HG03469 (cell line): Measurements from ENCODE around the gene CDKN2C.
"Not testable (repeated sequence)": the region's sequence is repeated elsewhere in the genome, so short reads cannot be mapped to it uniquely, and the experiment has no call there.

ENCODE experiments used
- ATAC-seq: cut with Tn5 transposase; IDR thresholded peaks from one replicate; pipeline ENCODE4 v1.9.1; 2021; ENCODE audit warnings: mild to moderate bottlenecking, moderate library complexity, moderate number of reproducible peaks; ENCODE audit not compliant: unreplicated experiment

CDKN2C gene

DNA sequence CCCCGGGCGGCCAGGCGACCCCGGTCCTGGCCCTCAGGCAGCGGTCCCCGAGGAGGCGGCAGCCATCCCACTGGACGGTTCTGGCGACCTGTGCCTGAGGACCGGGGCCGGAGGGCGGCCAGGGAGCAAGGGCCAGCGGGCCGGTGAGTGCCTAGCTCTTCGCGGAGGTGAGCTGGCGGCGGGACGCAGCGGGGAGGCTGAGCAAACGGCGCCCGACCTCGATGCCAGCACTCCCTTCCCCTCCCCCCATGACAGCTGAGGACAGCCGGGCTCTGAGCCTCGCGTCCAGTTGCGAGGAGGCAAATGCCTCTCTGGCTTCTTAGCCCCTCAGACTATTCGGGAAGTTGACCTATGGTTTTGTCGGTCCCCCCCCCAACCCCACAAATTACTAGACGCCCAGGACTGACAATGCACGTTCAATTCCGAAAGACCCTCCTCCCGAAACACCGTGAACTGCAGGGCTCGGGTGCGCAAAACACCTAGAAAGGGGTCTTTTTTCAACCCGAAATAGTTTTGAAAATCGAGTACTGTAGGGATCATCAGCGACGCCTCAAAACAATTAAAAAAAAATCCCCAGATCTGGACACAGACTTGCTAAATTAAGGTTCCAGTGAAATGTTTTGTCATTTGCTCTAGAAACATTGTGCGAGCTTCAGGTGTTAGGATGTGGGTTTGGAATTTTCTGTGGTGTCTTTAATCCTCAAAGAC lies 8.3 kb downstream of the CDKN2C start:
- no peak for ATAC-seq

GRCh38 chr1:50978852-50979781 lies 9.1 kb downstream of the CDKN2C start:
- no peak for ATAC-seq

DNA sequence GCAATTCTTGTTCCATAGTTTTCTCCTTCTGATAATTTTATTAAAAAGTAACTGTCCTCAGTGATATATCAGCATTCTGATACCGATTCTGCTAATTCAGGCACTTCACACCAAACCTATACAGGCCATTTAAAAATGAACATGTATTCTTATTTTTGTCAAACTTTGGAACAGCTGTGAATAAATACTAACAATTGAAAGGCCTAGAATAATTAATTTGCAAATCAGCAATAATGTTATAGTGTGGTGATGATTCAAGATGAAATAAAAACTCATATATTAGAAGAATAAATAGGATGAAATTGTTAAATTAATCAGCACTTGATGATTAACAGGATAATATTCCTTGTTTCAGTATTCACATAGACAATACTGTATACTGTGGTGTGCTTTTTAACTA lies 9.9 kb downstream of the CDKN2C start:
- no peak for ATAC-seq

- ATAC-seq: no peak
These were observed 10.5 kb downstream of the CDKN2C start for GRCh38 chr1:50980505-50980904.

GRCh38 chr1:50981741-50982140 lies 11.7 kb downstream of the CDKN2C start:
- ATAC-seq: no peak

- ATAC-seq: no peak
These were observed 12.6 kb downstream of the CDKN2C start for GRCh38 chr1:50982611-50983010.

- ATAC-seq: no peak
These were observed 13.3 kb downstream of the CDKN2C start for GRCh38 chr1:50983219-50983802.

- ATAC-seq: no peak
These were observed 15.0 kb downstream of the CDKN2C start for GRCh38 chr1:50985094-50985493.

GRCh38 chr1:50986653-50987052 lies 16.6 kb downstream of the CDKN2C start:
- ATAC-seq: no peak

- ATAC-seq: no peak
These were observed 19.6 kb downstream of the CDKN2C start for GRCh38 chr1:50989694-50990093.

GRCh38 chr1:50992532-50993318 lies 22.7 kb downstream of the CDKN2C start:
- ATAC-seq: no peak

- ATAC-seq: no peak
These were observed 23.6 kb downstream of the CDKN2C start for GRCh38 chr1:50993645-50994044.

DNA sequence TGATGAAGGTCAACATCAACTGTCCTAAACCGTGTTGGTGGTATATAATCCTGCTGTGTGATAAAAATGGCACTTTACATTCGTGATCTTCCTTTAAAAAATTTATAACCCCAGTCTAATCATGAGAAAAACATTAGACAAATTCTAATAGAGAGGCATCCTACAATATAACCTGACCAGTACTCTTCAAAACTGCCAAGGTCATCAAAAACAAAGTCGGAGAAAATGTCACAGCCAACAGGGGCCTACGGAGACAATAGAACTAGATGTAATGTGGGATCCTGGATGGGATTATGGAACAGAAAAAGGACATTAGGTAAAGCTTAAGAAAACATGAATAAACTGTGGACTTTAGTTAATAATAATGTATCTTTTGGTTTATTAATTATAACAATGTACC lies 25.0 kb downstream of the CDKN2C start:
- no peak for ATAC-seq

DNA sequence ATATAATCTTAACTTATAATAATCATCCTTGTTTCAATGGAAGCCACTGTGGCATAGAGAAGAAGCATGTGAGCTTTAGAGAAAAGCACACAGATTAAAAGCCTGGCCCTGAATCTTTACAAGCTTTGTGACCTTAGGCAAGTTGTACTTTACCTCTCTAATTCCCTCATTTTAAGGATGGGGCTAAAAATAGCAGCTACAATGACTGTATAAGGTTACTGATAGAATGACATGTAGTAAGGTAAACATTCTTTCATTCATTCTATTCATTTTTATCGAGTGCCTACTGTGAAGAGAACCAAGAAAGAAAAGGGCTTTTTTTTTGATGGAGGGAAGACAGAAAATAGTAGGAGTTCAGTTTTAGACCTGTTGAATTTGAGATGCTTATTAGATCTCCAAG lies 25.6 kb downstream of the CDKN2C start:
- ATAC-seq: no peak

GRCh38 chr1:50996083-50996482 lies 26.0 kb downstream of the CDKN2C start:
- ATAC-seq: no peak

DNA sequence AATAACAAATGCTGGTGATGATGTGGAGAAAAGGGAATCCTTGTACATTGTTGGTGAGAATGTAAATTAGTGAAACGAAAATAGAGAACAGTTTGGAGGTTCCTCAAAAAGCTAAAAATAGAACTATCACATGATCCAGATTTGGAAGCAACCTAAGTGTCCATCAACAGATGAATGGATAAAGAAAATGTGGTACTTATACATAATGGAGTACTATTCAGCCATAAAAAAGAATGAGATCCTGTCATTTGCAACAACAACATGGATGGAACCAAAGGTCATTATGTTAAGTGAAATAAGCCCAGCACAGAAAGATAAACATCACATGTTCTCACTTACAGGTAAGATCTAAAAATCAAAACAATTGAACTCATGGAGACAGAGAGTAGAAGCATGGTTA lies 29.3 kb downstream of the CDKN2C start:
- ATAC-seq: not testable (repeated sequence)

DNA sequence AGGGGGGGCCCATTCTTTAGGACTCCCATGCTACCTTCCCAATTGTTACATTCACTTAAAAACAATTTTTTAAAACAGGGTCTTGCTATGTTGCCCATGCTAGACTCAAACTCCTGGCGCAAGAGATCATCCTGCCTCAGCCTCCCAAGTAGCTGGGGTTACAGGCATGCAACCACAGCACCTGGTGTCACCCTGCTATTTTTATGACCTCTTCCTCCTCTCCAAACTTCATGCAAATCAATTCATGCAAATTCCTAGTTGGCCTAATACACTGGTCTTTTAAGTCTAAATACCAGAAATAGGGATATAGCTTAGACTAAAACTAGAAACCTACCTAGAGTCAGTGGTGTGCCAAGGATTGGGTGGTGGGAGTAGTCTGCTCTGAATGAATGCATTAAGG lies 30.1 kb downstream of the CDKN2C start:
- ATAC-seq: no peak

- ATAC-seq: no peak
These were observed 30.6 kb downstream of the CDKN2C start for GRCh38 chr1:51000651-51001050.

GRCh38 chr1:51002516-51002915 lies 32.5 kb downstream of the CDKN2C start:
- no peak for ATAC-seq

DNA sequence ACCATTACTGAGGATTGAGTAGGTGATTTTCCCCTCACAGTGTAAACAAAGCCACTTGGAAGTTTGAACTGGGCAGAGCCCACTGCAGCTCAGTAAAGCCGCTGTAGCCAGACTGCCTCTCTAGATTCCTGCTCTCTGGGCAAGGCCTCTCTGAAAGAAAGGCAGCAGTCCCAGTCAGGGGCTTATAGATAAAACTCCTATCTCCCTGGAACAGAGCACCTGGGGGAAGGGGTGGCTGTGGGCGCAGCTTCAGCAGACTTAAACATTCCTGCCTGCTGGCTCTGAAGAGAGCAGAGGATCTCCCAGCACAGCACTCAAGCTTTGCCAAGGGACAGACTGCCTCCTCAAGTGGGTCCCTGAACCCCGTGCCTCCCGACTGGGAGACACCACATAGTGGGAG lies 35.5 kb downstream of the CDKN2C start:
- not testable (repeated sequence) for ATAC-seq

DNA sequence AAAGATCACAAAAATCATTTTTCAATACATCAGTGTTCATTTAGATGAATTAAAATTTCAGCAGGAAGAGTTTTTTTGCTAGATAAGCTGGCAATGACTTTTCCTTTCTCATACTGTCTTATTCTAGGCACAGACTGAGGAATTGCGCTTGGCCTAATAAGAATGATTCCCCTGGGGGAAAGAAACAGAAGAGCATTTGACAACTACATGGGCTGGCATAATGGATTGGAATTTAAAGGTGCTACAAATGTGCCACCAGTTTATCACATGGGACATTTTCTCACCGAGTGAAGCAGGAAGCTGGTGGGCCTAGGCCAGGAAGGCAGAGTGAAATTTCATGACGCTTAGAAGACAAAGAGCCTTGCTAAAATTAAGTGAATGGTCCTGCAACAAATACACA lies 39.3 kb downstream of the CDKN2C start:
- no peak for ATAC-seq
